ENCODE results near the gene FBXO42. TPM values are rescaled to one million over a fixed set of nuclear protein-coding genes. Genes with fewer than 3 reads are reported as not detected.

FBXO42 gene
- total and polyA plus RNA-seq, 2 experiments from 2014 or later = 28.6 to 40.8 TPM

DNA sequence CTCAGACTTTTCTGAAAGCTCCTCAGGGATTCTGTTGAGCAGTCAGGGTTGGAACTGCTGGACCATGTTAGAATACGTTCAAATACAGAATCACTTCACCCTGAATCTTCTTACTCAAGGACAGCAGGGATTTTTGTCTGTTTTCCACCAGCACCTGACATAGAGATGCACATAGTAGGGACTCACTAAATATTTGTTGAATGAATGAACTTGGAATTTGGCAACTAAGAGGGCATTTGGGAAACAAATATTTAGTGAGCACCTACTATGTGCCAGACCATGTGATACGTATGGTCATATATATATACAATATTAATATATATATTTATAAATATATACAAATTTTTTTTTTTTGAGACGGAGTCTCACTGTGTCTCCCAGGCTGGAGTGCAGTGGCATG is 4.6 kb upstream of the FBXO42 start:
- H3K4me3 ChIP-seq = no peak overlapping the region
- DNase-seq (ENCODE audit: low read depth in 1 of 2, low spot score in 1 of 2) = no peak
- peaks cover 4% of the 10 kb centered on the region for H3K4me1 ChIP-seq (ENCODE audit: low read depth)
- H3K36me3 ChIP-seq = no peaks in the 10 kb centered on the region
- no peaks in the 10 kb centered on the region for H3K9me3 ChIP-seq (ENCODE audit: low read depth)
- H3K27me3 ChIP-seq = no peaks in the 10 kb centered on the region
- H3K27ac ChIP-seq = no peak overlapping the region
- TF ChIP-seq, protein P1, sequence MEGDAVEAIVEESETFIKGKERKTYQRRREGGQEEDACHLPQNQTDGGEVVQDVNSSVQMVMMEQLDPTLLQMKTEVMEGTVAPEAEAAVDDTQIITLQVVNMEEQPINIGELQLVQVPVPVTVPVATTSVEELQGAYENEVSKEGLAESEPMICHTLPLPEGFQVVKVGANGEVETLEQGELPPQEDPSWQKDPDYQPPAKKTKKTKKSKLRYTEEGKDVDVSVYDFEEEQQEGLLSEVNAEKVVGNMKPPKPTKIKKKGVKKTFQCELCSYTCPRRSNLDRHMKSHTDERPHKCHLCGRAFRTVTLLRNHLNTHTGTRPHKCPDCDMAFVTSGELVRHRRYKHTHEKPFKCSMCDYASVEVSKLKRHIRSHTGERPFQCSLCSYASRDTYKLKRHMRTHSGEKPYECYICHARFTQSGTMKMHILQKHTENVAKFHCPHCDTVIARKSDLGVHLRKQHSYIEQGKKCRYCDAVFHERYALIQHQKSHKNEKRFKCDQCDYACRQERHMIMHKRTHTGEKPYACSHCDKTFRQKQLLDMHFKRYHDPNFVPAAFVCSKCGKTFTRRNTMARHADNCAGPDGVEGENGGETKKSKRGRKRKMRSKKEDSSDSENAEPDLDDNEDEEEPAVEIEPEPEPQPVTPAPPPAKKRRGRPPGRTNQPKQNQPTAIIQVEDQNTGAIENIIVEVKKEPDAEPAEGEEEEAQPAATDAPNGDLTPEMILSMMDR (IDR thresholded peaks at IDR 0.05; ENCODE audit: low read depth, low read length) = no peak

DNA sequence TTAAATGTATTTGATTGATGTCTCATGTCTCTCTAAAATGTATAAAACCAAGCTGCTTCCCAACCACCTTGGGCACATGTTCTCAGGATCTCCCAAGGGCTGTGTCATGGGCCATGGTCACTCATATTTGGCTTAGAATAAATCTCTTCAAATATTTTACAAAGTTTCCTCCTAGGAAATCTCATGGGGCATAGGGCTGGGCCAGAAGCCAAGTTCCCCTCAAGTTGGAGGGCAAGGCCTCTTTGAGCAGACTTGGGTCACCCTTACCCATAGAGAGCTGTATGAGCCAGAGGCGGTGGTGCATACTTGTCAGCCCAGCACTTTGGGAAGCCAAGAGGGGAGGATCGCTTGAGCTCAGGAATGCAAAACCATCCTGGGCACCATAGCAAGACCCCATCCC is 2.3 kb upstream of the FBXO42 start:
- DNase-seq (ENCODE audit: low read depth in 1 of 2, low spot score in 1 of 2) = no peak
- Histone ChIP-seq H3K9me3 (ENCODE audit: low read depth) (no peaks in the 10 kb centered on the region), H3K27ac (no peak overlapping the region), H3K27me3 (no peaks in the 10 kb centered on the region), H3K4me1 (ENCODE audit: low read depth) (peaks cover 12% of the 10 kb centered on the region), H3K4me3 (no peak overlapping the region), H3K36me3 (no peaks in the 10 kb centered on the region)
- TF ChIP-seq, protein P1 (IDR thresholded peaks at IDR 0.05; ENCODE audit: low read depth, low read length) = no peak

DNA sequence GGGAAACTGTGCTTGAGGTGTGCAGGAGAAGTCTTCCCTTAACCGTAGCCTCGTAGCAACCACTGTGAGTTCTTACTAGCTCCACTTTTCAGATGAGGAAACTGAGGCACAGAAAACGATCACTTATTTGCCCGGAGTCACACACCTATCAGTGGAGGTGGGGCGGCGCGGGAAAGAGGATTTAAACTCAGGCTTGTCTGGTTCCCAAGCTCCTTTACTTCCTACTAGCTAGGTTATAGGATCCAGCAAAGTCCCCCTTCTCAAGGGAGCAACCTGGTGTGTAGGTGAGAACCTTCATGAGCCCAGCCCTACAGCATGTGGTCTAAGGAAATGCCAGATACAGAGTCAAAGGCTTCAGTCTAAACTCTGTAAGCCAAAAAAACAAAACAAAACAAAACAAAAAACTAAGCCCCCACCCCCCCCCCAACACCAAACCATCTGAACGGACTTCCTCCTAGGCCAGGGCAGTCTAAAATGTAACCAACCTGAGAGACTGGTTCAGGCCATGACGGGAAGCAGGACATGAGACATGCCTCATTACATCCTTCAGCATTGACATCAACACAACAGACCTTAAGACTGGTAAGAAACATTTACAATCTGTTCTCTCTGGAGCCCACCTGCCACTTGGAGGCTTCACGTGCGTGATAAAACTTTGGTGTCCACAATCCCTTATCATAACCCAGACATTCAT is 709 bp upstream of the FBXO42 start:
- Histone ChIP-seq H3K36me3 (no peaks in the 10 kb centered on the region), H3K27me3 (no peaks in the 10 kb centered on the region), H3K9me3 (ENCODE audit: low read depth) (no peaks in the 10 kb centered on the region), H3K4me3 (peak overlapping the region; percentile 76), H3K27ac (peak overlapping the region; percentile 96), H3K4me1 (ENCODE audit: low read depth) (peaks cover 12% of the 10 kb centered on the region)
- DNase-seq (ENCODE audit: low read depth in 1 of 2, low spot score in 1 of 2) = no peak
- TF ChIP-seq, protein P1 (IDR thresholded peaks at IDR 0.05; ENCODE audit: low read depth, low read length) = no peak

DNA sequence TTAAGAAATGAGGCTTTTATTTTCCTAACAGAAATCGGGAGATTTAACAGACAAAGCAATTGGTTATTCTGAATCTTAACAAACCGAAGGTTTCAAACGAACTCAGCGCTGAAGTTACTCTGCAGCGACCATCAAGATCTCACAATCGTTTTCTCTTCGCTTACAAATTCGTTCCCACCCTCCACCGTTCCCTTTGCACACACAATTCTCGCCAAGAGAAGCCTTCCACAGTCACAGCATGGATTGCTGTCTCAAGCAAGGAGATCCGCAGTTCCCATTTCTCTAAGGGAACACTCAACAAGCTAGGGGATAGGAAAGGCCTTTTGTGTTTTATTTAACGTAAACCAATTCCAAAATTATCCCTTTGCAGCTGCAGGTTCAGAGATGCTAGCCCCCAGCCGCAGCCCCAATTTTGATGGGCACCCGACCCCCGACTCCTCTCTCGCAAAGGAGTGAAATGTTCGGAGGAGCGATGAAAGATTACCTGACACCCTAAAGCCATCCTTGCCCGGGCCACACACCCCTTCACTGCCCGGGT is 755 bp downstream of the FBXO42 start:
- Histone ChIP-seq H3K4me1 (ENCODE audit: low read depth) (peaks cover 12% of the 10 kb centered on the region), H3K4me3 (peak overlapping the region; percentile 76), H3K9me3 (ENCODE audit: low read depth) (no peaks in the 10 kb centered on the region), H3K36me3 (no peaks in the 10 kb centered on the region), H3K27me3 (no peaks in the 10 kb centered on the region), H3K27ac (peak overlapping the region; percentile 96)
- TF ChIP-seq, protein P1 (IDR thresholded peaks at IDR 0.05; ENCODE audit: low read depth, low read length) = no peak
- peak; percentile 44 to 54 for DNase-seq (ENCODE audit: low read depth in 1 of 2, low spot score in 1 of 2)

DNA sequence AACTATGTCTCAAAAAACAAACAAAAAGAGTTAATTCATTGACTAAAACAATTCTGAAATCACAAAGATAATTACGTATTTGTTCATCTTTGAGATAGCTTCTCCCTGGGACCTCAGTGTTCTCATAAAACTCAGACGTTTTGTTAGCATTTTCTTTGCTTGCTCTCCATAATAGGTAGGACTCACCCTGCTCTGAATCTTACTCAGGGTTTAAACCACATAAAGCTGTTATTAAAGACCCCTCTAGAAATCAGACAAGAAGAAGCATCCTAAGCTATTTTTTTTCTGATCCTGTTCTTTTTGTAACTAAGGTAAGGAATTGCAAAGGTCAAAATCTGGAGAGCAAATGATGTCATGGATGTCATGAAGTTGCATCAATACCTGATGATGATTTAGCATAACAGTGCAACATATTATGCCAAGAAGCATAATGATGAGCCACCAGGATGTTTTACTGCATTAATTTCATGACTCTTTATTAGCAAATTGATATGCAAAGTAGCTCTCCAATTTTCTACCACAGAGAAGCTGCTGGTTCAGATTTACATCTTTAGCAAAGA is 2.4 kb downstream of the FBXO42 start:
- no peak for DNase-seq (ENCODE audit: low read depth in 1 of 2, low spot score in 1 of 2)
- Histone ChIP-seq H3K9me3 (ENCODE audit: low read depth) (no peaks in the 10 kb centered on the region), H3K36me3 (no peaks in the 10 kb centered on the region), H3K27me3 (no peaks in the 10 kb centered on the region), H3K4me3 (no peak overlapping the region), H3K27ac (no peak overlapping the region), H3K4me1 (ENCODE audit: low read depth) (peaks cover 12% of the 10 kb centered on the region)
- TF ChIP-seq, protein P1 (IDR thresholded peaks at IDR 0.05; ENCODE audit: low read depth, low read length) = no peak

Data from cardiac muscle cell (in vitro differentiated cells and primary cell).